IPS-15b (cell line): ENCODE data around the gene GAA.

Experiments
- H3K27me3 ChIP-seq: one replicate; pipeline ENCODE4 v1.6.1; 2013; ENCODE audit warnings: low read length; ENCODE audit not compliant: control insufficient read depth, insufficient read depth
- H3K36me3 ChIP-seq: one replicate; pipeline ENCODE4 v1.6.1; 2013; ENCODE audit warnings: low read length; ENCODE audit not compliant: control insufficient read depth, insufficient read depth
- H3K4me1 ChIP-seq: one replicate; pipeline ENCODE4 v1.6.1; 2013; ENCODE audit warnings: mild to moderate bottlenecking, low read length; ENCODE audit not compliant: control insufficient read depth, insufficient read depth
- H3K4me3 ChIP-seq: one replicate; pipeline ENCODE4 v1.5.1; 2013; ENCODE audit warnings: low read depth, low read length
- H3K9ac ChIP-seq: one replicate; pipeline ENCODE4 v1.6.1; 2013; ENCODE audit warnings: low read depth, mild to moderate bottlenecking, low read length
- H3K9me3 ChIP-seq: one replicate; pipeline ENCODE4 v1.6.1; 2013; ENCODE audit warnings: mild to moderate bottlenecking, low read length; ENCODE audit not compliant: control insufficient read depth, insufficient read depth

The GAA gene

DNA sequence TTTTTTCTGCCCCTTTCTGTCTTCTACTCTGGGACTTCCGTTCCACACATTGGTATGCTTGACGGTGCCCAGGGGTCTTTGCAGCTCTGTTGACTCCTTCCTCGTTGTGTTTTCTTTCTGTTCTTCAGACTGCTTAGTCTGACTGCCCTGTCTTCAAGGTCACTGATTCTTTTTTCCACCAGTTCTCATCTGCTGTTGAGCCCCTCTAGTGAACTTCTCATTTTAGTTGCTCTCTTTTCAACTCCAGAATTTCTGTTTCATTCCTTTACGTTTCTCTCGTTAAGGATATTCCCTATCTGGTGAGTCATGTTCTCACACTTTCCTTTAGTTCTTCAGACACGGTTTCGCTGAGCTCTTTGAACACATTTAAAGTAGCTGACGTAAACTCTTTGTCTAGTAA lies 13.8 kb downstream of the GAA start:
- Histone ChIP-seq H3K36me3 (no peaks in the 10 kb centered on the region), H3K4me1 (peaks cover 6% of the 10 kb centered on the region), H3K27me3 (no peaks in the 10 kb centered on the region), H3K4me3 (no peak overlapping the region), H3K9ac (no peak overlapping the region), H3K9me3 (no peaks in the 10 kb centered on the region)

DNA sequence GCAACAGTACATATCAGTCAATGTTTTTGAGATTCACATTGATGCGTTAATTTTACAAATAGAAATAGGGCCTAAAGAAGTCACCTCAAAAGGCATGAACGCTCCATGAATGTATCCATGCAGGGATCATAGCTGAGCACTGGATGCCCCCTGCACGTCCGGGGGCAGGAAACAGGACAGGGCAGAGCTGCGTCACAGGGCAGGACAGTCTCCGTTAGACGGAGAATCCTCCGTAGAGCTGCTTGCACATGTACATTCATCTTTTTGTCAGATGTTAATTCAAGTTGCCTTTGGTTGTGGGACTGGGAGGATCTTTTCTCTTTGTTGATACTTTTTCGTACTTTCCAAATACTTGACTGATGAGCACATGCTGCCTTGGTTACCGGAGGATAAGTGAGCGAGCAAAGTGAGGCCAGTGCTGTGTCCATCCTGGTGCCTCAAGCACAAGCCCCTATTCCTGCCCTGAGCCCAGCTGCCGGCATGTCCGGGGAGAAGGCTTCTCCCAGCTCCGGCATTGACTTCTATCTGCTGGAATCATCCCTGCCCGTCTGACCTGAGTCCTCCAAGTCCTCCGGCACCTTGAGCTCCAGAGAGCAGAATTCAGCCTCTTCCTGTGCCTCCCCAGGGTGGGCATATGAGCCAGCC lies 15.0 kb downstream of the GAA start:
- no peaks in the 10 kb centered on the region for H3K9me3 ChIP-seq
- no peak overlapping the region for H3K4me3 ChIP-seq
- H3K4me1 ChIP-seq = peaks cover 6% of the 10 kb centered on the region
- no peak overlapping the region for H3K9ac ChIP-seq
- no peaks in the 10 kb centered on the region for H3K36me3 ChIP-seq
- H3K27me3 ChIP-seq = no peaks in the 10 kb centered on the region

DNA sequence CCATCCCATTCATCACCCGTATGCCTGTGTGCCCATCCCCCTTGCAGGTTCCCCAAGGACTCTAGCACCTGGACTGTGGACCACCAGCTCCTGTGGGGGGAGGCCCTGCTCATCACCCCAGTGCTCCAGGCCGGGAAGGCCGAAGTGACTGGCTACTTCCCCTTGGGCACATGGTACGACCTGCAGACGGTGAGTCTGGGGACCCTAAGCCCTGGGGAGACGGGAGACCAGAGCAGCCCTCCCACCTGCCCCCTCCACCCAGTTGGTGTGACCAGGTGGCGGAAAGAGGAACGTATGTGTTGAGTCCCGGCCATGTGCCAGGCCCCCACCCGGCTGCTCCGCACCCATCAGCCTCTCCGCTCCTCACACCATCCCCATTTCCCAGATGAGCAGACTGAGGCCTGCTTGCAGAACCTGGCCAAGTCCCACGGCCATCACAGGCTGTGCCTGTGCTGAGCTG lies 15.6 kb downstream of the GAA start:
- Histone ChIP-seq H3K27me3 (no peaks in the 10 kb centered on the region), H3K4me1 (peaks cover 6% of the 10 kb centered on the region), H3K9ac (no peak overlapping the region), H3K9me3 (no peaks in the 10 kb centered on the region), H3K4me3 (no peak overlapping the region), H3K36me3 (no peaks in the 10 kb centered on the region)

DNA sequence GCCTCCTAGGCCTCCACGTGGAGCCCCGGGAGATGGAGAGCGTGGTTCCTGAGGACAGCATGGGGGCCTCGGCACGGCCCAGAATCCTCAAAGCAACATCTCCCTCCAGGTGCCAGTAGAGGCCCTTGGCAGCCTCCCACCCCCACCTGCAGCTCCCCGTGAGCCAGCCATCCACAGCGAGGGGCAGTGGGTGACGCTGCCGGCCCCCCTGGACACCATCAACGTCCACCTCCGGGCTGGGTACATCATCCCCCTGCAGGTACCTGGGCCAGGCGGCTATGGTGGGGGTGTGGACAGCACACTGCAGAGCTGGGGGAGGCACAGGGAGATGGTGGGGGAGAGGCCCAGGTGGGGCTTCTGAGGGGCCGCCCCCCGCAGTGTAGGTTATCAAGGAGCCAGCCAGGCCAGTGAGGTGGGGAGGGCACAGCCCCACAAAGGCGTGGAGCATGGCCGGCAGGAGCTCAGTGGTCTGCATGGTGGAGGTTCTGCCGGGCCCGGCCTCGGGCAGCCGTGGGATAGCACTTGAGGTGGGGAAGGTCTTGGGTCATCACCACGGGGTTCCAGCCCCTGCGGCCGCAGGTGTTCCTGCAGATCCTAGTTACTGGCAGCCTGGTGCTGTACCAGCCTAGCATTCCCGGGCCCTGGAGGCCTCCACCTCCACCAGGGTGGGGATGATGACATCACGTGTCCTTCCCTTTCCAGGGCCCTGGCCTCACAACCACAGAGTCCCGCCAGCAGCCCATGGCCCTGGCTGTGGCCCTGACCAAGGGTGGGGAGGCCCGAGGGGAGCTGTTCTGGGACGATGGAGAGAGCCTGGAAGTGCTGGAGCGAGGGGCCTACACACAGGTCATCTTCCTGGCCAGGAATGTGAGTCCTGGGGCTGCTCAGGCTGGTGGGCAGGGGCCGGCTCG lies 16.4 kb downstream of the GAA start:
- Histone ChIP-seq H3K9me3 (no peaks in the 10 kb centered on the region), H3K9ac (no peak overlapping the region), H3K4me1 (peaks cover 3% of the 10 kb centered on the region), H3K4me3 (no peak overlapping the region), H3K36me3 (no peaks in the 10 kb centered on the region), H3K27me3 (no peaks in the 10 kb centered on the region)

GRCh38 chr17:80118601-80119270 lies 17.4 kb downstream of the GAA start:
- H3K27me3 ChIP-seq = no peaks in the 10 kb centered on the region
- H3K4me3 ChIP-seq = no peak overlapping the region
- H3K9ac ChIP-seq = no peak overlapping the region
- no peaks in the 10 kb centered on the region for H3K36me3 ChIP-seq
- peaks cover under 1% of the 10 kb centered on the region for H3K4me1 ChIP-seq
- H3K9me3 ChIP-seq = no peaks in the 10 kb centered on the region

GRCh38 chr17:80119271-80119791 lies 17.9 kb downstream of the GAA start:
- H3K4me3 ChIP-seq = no peak overlapping the region
- no peak overlapping the region for H3K9ac ChIP-seq
- no peaks in the 10 kb centered on the region for H3K9me3 ChIP-seq
- H3K27me3 ChIP-seq = no peaks in the 10 kb centered on the region
- no peaks in the 10 kb centered on the region for H3K36me3 ChIP-seq
- peaks cover 6% of the 10 kb centered on the region for H3K4me1 ChIP-seq

GRCh38 chr17:80119839-80120238 lies 18.5 kb downstream of the GAA start:
- peaks cover 11% of the 10 kb centered on the region for H3K4me1 ChIP-seq
- no peaks in the 10 kb centered on the region for H3K27me3 ChIP-seq
- no peaks in the 10 kb centered on the region for H3K9me3 ChIP-seq

GRCh38 chr17:80122026-80122575 lies 20.7 kb downstream of the GAA start:
- H3K4me1 ChIP-seq = peaks cover 12% of the 10 kb centered on the region
- no peak overlapping the region for H3K9ac ChIP-seq
- no peaks in the 10 kb centered on the region for H3K27me3 ChIP-seq
- H3K36me3 ChIP-seq = no peaks in the 10 kb centered on the region
- no peak overlapping the region for H3K4me3 ChIP-seq
- no peaks in the 10 kb centered on the region for H3K9me3 ChIP-seq

More at GRCh38 chr17:80119839-80120238, 18.5 kb downstream of the GAA start:
- Histone ChIP-seq H3K36me3 (no peaks in the 10 kb centered on the region), H3K4me3 (no peak overlapping the region), H3K9ac (no peak overlapping the region)

DNA sequence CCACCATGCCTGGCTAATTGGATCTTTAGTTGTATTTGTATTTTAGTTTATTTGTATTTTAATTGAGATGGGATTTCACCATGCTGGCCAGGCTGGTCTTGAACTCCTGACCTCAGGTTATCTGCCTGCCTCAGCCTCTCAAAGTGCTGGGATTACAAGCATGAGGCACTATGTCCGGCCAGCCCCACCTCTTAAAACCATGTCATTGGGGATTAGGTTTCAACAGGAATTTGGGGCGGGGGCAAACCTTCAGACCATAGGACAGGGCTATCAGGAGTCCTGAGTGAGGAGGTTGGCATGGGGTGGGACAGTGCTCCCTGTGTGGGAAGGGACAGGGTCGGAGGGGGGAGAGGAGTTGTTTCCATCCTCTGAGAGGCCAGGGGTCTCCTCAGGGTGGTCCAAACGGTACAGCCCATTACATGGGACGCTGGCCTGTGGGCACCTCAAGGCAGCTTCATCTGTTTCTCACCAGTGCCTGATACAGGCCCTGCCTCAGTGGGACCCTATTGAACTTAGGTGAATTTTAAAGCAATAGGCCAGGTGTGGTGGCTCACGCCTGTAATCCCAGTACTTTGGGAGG lies 21.6 kb downstream of the GAA start:
- H3K36me3 ChIP-seq = no peaks in the 10 kb centered on the region
- H3K9me3 ChIP-seq = no peaks in the 10 kb centered on the region
- H3K4me3 ChIP-seq = no peak overlapping the region
- no peak overlapping the region for H3K9ac ChIP-seq
- peaks cover 12% of the 10 kb centered on the region for H3K4me1 ChIP-seq
- no peaks in the 10 kb centered on the region for H3K27me3 ChIP-seq

DNA sequence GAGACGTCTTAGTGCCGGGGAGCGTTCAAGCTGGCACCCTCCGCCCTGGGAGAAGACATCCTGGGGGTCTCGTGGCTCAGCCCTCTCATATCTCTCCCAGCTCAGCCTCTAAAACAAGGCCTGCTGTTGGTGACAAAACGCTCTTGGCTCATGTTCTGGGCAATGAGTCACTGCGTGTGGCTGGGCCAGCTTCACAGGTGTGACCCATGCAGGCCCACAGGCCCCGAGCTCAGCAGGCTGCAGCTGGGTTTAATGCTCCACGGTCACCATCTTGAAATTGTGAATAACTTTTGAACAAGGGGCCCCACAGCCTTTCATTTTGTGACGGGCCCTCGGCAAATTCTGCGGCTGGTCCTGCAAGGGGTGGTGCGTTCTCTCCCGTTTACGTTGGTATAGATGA lies 22.4 kb downstream of the GAA start:
- Histone ChIP-seq H3K4me1 (peaks cover 12% of the 10 kb centered on the region), H3K9me3 (no peaks in the 10 kb centered on the region), H3K36me3 (no peaks in the 10 kb centered on the region), H3K27me3 (no peaks in the 10 kb centered on the region), H3K4me3 (no peak overlapping the region), H3K9ac (no peak overlapping the region)

- Histone ChIP-seq H3K9me3 (no peaks in the 10 kb centered on the region), H3K27me3 (no peaks in the 10 kb centered on the region), H3K36me3 (no peaks in the 10 kb centered on the region), H3K4me3 (no peak overlapping the region), H3K9ac (no peak overlapping the region), H3K4me1 (peaks cover 12% of the 10 kb centered on the region)
Observed at GRCh38 chr17:80124351-80124981, 23.1 kb downstream of the GAA start.
